GM19372 (cell line): Measurements from ENCODE around the gene CABP4.

Experiments
- ATAC-seq: cut with Tn5 transposase; IDR thresholded peaks from one replicate; pipeline ENCODE4 v1.9.1; 2021; ENCODE audit warnings: mild to moderate bottlenecking, low read depth, moderate library complexity; ENCODE audit not compliant: unreplicated experiment

The CABP4 gene

GRCh38 chr11:67505605-67506396, 50.6 kb downstream of the CABP4 start:
- no peak for ATAC-seq

GRCh38 chr11:67506426-67507051, 51.4 kb downstream of the CABP4 start:
- ATAC-seq, result no peak

GRCh38 chr11:67507242-67507863, 52.2 kb downstream of the CABP4 start:
- ATAC-seq, result no peak

DNA sequence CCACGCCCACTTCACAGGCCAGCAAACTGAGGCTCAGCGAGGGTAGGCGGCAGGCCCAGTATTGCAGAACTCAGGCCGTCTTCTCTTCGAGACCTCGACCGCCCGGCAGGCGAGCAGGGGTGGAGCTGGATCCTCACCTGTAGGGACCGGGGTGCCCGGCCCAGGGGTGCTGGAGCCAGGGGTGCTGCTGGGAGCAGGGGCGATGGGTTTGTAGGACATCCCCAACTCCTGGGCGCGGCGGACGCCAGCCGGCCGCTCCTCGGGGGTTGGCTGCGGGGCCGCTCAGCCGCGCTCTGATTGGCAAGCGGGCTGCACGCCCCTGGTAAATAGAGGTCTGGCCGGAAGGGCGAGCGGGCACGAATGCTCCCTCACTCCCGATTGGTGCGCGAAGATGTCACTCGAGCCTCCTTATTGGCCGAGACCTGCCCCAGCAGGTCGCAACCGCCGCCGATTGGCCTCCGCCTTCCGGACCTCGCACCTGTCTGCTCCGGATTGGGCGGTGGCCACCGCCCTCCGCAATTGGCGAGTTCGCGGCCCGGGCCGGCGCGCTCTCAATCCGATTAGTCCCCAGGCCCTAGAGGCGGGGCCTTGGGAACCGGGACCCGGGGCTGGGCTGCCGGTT, 52.8 kb downstream of the CABP4 start, which contains the start of gene CDK2AP2:
CDK2AP2 (minus strand) TSS at position 299 of the 622 bp plus-strand sequence; CDS start at position 219, 80 bp downstream.
- peak; percentile 70 for ATAC-seq

- peak; percentile 34 for ATAC-seq
Measured at GRCh38 chr11:67508486-67509121, 53.5 kb downstream of the CABP4 start.

- ATAC-seq, result no peak
Measured at GRCh38 chr11:67510023-67510345, 54.8 kb downstream of the CABP4 start.
